ENCODE data around the gene ENG.

GRCh38 chr9:127862075-127863011 lies 7.9 kb upstream of the ENG start:
- TF ChIP-seq POLR2A (IDR thresholded peaks at IDR 0.05) (no peak), CTCF (IDR thresholded peaks at IDR 0.05) (no peak)

Data from lower leg skin (tissue), 3 donors.